GOT3 (cell line): ENCODE results near the gene EDEM2.
A peak's percentile ranks its signal among the peaks of the same experiment; 100 is the strongest.
"Not testable (repeated sequence)": the region's sequence is repeated elsewhere in the genome, so short reads cannot be mapped to it uniquely, and the experiment has no call there.

Experiments
- DNase-seq: peaks from one replicate; lab custom pipeline; 2025; ENCODE audit warnings: mixed read lengths; lab: John Stamatoyannopoulos, UW

Gene EDEM2, protein sequence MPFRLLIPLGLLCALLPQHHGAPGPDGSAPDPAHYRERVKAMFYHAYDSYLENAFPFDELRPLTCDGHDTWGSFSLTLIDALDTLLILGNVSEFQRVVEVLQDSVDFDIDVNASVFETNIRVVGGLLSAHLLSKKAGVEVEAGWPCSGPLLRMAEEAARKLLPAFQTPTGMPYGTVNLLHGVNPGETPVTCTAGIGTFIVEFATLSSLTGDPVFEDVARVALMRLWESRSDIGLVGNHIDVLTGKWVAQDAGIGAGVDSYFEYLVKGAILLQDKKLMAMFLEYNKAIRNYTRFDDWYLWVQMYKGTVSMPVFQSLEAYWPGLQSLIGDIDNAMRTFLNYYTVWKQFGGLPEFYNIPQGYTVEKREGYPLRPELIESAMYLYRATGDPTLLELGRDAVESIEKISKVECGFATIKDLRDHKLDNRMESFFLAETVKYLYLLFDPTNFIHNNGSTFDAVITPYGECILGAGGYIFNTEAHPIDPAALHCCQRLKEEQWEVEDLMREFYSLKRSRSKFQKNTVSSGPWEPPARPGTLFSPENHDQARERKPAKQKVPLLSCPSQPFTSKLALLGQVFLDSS

DNA sequence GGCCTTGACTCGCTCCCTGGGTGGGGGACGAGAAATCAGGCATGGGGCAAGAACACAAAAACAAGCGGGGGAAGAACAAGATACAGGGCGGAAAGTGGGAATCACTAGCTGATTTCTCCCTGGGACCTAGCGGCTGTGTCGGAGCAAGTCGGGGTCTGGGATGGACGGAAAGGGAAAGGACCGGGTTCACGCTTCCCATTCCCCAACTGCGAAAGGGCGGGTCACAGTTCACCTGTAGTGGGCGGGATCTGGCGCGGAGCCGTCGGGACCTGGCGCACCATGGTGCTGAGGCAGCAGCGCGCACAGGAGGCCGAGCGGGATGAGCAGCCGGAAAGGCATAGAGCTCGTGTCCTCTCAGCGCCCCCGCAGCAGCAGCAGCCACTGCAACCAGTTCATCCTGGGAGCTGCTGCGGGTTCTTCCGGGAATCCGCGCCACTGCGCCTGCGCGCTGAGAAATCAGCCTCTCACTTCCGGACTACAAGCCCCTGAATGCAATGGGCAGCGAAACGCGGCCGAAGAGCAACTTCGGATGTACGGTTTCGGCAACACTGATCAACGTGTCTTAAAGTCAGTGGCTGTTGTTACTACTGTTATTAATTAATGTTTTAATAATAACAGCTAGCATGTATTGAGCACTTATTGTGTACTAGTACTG, at the start of gene EDEM2:
Gene EDEM2, minus strand, starts transcription at position 417 of the 655 bp plus-strand sequence. Its CDS starts 78 bp downstream, at position 339.
- peak; percentile 94 for DNase-seq

DNA sequence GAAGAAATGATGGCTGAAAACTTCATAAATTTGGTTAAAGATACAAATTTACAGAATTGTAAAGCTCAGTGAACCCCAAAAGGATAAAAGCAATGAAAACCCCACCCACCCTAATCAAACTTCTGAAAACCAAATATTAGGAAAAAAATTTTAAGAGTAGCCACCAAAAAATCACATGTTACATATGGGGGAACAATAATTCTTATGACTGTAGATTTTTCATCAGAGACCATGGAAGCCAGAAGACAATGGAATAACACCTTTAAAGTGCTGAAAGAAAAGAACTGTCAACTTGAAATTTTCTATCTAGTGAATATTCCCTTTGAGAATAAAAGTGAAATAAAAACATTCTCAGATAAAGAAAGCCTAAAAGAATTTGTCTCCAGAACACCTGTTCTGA, 49.2 kb upstream of the EDEM2 start:
- DNase-seq = no peak

DNA sequence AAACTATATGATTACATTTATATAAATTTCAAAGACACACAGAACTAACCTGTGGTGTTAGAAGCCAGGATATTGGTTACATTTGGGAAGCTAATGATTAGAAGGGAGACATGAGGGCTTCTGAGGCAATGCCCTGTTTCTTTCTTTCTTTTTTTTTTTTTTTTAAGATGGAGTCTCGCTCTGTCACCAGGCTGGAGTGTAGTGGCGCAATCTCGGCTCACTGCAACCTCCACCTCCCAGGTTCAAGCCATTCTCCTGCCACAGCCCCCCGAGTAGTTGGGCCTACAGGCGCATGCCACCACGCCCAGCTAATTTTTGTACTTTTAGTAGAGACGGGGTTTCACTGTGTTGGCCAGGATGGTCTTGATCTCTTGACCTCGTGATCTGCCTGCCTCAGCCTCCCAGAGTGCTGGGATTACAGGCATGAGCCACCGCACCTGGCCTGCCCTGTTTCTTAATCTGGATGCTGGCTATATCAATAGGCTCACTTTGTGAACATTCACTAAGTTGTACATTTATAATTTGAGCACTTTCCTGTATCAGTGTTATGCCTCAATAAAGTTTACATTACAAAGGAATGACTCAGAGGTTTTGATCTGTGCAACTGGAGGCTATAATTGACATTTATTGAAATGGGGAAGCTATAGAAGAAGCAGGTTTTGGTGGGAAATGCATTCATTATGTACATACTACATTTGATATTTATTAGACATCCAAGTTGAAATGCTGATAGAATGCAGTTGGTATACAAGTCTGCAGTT, 46.1 kb upstream of the EDEM2 start:
- not testable (repeated sequence) for DNase-seq

DNA sequence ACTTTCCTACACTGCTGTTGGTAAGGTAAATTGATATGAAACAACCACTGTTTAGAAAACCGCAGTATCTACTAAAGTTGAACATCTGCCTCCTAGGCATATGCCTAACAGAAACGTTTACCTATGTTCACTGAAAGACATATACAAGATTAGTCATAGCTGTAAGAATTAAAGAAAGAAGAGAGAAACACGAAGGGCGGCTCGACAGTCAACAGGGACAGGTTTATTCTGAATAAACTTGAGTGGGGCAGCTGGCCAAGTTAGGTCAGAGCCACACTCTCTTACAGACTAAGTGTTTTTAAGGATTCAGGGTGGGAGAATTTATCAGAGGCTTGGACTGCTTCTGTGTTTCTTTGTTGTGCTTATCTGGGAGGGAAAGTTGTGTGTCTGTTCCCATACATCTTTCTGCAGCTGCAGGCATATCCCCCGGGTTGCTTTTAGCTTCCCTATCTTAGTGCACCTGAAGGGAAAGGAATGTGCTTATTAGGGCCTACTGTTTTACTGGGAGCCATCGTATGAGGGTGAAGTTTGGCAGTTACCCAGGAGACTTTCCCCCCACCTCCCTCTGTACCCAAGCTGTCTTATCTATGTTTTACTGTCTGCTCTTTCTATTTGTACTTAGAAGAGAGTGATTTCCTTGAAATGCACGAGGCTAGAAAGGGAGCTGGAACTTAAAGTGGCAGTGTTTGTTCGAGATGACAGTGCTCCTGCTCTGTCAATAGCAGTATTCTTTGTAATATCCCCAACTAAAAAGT, 45.2 kb upstream of the EDEM2 start:
- DNase-seq = no peak

DNA sequence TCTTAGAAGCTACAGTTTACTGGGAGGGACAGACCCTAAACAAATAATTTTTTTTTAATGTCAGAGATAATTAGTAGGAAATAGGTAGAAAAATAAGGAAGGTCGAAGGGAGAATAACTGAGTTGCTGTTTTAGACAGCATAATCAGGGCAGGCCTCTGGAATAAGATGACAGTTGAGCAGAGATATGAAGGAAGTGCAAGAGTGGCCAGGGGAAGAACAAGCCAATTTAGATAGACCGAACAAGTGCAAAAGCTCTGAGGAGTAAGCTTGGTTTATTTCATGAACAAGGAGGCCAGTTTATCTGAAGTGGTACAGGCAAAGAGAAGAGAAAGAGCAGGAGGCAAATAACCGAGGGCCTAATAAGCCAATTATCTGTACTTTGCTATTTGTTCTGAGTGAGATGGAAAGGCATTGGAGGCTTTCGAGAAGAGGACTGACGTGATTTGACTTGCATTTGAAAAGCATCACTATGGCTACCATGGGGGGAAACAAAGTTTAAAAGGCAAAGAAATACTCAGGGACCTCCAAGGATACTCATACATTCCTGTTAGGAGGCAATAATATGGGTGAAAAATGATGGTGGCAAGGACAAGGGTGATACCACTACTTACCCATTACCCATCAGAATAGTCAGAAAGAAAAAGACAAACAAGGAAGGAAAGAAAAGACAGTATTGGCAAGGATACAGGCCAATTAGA, 44.4 kb upstream of the EDEM2 start:
- DNase-seq = no peak

DNA sequence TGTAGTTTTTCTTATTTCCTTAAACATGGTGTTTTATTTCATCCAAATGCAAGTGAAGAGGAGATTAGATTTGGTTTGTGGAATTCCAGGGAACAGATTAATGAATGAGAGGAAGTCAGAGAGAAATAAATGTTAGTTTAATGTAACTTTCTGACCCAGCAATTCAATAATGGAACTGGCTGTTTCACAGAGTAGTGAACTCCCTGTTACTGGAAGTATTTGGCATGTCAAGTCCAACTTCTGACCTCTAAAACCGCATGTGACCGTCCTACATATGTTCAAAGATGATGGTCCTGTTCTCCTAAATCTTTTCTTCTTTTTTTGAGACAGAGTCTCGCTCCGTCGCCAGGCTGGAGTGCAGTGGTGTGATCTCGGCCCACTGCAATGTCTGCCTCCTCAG, 43.4 kb upstream of the EDEM2 start:
- no peak for DNase-seq

DNA sequence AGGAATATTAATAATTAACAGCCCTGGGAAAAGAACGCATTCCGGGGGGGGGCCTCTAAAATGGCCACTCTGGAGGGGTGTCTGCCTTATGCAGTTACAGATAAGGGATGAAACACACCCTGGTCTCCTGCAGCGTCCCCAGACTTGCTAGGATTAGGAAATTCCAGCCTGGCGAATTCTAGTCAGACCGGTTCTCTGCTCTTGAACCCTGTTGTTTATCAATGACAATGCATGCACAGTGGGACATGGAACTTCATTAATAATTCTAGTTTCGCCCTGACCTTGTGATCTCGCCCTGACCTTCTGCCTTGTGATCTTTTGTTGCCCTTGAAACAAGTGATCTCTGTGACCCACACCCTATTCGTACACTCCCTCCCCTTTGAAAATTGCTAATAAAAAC, 42.1 kb upstream of the EDEM2 start:
- not testable (repeated sequence) for DNase-seq

DNA sequence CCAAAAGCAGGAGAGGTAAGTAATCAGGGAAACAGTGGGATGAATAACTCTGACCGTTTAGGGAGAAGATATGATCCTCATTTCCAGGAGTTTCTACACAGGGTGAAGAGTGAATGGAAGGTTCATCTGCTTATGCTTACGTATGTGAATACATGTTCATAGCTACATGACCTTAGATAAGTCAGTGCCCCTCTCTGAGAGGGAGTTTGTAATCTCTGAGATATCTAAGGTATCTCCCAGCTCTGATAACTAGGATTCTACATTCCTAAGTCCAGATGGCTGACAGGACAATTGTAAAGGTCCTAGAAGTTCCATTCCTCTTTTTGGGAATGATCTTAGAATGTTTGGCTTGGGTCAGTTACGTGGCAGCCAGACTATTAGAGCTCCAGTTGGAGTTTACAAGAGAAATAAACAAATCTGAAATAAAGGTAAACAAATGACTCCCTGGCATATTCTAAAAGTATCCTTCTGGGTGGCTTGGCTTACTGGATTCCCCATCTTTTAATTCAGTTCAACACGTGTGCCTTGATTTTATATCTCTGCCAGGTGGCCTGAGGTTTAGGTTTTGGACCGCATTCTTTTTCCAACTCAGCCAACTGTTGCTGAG, 40.6 kb upstream of the EDEM2 start:
- DNase-seq = no peak

DNA sequence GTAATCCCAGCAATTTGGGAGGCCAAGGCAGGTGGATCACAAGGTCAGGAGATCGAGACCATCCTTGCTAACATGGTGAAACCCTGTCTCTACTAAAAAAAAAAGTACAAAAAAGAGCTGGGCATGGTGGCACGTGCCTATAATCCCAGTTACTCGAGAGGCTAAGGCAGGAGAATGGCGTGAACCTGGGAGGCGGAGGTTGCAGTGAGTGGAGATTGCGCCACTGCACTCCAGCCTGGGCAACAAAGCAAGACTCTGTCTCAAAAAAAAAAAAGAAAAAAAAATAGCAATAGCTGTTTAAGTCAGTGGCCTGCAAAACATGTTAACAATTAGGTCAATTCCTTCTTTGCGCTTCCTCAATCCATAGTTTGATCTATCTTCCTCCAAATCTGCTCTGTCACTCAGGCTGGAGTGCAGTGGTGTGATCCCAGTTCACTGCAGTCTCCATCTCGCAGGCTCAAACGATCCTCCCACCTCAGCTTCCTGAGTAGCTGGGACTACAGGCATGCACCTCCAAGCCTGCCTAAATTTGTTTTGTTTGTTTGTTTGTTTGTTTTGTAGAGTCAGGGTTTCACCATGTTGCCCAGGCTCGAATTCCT, 39.7 kb upstream of the EDEM2 start:
- not testable (repeated sequence) for DNase-seq

DNA sequence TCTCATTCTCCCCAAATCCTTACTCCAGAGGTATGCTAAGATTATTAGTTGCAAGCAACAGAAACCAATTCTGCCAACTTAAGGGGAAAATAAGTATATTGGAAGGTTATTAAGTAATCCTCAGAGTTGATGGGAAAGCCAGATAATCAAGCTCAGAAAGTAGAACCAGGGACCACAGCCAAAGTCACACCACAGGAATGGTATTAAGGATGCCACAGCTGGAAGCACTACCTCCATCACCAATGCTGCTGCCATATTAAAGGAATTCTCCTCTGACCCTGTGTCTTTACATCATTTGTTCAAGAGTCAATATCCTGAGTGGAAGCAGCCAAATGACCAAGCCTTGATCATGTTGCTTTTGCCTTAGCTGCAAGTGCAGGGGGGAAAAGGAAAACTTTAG, 34.6 kb upstream of the EDEM2 start:
- no peak for DNase-seq

DNA sequence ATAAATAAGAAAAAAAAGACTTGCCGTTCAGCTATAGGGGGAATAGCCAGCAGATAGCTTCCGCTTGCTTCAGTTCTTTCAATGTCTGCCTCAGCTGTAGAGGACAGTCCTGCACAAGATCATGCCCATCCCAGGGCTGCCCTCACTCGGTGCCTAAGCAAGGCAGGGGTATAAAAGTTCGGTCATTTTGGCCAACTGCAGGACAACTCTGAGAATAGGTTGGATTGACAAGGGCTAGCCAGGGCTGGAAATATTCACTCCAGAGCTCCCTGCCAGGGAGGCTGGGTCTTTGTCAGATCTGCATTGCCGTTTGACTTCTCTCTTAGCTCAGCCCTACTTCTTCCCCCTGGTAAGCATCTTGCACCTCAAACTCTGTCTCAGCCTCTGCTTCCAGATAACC, 33.1 kb upstream of the EDEM2 start:
- DNase-seq = no peak

DNA sequence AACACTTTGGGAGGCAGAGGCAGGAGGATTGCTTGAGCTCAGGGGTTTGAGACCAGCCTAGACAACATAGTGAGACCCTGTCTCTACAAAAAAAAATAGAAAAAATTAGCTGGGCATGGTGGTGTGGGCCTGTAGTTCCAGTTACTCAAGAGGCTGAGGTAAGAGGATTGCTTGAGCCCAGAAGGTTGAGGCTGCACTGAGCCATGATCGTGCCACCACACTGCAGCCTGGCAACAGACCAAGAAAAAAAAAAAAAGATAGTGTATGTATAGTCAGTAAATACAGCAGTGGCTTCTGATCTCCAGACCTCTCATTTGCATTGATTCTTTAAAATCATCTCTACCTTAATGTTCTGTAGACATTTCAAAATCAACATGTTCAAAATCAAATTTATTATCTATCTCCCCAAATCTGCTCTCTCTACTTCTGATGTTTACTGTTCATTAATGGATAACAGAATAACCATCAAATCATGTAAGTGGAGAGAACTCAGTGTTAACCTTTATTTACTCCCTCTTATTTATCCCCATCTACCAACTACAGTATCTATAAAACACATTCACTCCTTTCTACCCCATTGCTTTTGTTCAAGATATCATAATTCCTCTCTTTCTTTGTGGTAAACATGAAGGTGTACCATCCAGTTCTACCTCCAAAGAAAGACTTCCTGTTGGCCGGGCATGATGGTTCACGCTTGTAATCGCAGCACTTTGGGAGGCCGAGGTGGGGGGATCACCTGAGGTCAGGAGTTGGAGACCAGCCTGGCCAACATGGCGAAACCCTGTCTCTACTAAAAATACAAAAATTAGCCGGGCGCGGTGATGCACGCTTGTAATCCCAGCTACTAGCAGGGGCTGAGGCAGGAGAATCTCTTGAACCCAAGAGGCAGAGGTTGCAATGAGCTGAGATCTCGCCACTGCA, 32.4 kb upstream of the EDEM2 start:
- no peak for DNase-seq

DNA sequence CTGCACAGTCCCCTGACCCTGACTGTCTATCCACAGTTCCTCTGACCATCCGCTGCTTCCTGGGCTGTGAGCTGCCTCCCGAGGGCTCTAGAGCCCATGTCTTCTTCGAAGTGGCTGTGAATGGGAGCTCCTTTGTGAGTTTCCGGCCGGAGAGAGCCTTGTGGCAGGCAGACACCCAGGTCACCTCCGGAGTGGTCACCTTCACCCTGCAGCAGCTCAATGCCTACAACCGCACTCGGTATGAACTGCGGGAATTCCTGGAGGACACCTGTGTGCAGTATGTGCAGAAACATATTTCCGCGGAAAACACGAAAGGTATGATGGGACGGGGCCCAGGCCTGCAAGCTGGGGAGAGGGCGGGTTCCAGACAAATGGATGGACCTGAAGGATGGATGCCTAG, 29.0 kb upstream of the EDEM2 start:
- DNase-seq = no peak

DNA sequence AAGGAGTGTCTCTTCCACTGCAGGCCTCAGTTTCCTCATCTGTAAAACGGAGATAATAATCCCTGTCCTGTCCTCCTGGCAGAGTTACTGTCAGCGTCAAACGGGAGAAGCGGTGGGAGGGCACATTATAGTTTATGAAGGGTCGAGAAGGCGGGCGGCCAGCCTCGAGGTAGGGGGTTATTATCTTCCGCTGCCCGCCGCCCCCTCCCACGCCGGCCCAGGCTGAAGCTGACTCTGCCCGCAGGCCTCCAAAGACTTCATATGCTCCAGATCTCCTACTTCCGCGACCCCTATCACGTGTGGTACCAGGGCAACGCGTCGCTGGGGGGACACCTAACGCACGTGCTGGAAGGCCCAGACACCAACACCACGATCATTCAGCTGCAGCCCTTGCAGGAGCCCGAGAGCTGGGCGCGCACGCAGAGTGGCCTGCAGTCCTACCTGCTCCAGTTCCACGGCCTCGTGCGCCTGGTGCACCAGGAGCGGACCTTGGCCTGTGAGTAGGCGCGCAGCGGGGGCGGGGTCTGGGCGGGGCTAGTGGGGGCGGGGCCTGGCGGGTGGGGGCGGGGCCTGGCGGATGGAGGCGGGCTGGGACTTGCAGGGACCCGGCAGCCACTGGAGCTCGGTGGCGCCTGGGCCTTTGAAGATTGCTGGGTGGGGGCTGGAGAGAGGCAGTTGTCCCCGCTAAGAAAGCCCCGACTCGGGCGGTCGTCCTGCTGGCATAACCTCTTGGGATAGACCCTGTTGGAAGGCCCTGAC, 27.5 kb upstream of the EDEM2 start:
- no peak for DNase-seq

DNA sequence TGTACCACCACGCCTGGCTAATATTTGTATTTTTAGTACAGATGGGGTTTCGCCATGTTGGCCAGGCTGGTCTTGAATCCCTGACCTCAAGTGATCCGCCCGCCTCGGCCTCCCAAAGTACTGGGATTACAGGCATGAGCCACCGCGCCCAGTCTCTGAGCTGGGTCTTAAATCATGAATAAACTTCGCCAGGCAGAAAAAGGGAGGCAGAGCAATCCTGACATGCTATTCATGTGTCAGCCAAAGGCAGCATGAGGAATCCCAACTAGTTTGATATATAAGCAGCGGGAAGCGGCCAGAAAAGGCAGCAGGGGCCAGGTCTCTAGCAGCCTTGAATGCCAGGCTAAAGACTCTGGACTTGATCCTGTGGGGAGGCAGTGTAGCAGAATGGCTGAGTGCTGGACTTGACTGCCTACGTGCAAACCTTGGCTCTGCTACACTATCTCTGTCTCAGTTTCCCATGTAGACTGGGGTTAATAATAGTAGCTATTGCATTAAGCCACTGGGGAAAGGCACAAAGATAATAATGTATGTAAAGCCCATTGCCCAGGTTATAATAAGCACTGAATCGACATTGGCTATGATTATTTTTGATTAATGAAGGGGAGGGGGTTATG, 26.5 kb upstream of the EDEM2 start:
- no peak for DNase-seq

DNA sequence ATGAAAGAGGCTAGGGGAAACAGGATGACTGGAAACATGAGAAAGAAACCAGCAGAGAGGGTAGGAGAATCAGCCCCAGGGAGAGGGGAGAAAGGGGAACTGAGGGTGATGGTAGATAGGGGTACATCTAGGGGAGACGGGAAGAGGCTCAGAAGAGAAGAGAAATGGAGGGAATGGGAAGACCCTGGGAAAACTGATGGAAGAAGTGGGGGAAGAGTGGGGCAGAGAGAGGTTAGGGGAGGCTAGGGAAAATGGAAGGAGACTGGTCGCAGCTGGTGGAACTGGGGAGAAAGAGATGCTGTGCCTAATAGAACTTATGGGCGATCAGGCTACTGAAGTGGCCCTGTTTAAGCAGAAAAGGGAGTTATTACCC, 25.3 kb upstream of the EDEM2 start:
- DNase-seq = no peak

DNA sequence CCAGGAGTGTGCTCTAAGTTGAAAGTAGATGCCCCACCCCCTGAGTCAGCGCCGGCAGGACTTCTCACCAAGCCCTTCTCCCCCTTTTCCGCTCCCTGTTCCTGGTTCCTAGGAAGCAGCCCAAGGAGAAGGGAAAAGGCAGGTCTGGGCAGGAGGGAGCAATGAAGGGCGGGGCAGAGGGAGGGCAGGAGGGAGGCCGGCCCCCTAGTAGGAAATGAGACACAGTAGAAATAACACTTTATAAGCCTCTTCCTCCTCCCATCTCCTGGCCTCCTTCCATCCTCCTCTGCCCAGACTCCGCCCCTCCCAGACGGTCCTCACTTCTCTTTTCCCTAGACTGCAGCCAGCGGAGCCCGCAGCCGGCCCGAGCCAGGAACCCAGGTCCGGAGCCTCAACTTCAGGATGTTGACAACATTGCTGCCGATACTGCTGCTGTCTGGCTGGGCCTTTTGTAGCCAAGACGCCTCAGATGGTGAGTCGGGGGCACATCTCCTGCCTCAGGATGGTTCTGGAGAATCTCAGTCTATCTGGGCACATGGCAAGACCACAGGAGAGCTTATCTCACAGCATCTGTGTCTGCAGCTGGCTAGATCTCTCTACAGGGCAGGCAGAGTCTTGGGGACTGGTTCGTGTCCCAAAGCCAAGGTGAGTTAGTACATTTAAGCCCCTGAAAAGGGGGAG, 24.8 kb upstream of the EDEM2 start, which contains the start of gene PROCR:
Gene PROCR, plus strand, starts transcription at position 320 of the 681 bp plus-strand sequence. Its CDS starts 83 bp downstream, at position 403.
- peak; percentile 70 for DNase-seq
